GM10248 (cell line): ENCODE results near the gene KCNMA1.

Experiments
- CTCF ChIA-PET: fragments of 300-600 bp; sonication (Branson Sonifier 250); formaldehyde crosslinking; extraction: SDS; loops from one replicate; lab custom pipeline; 2021; ENCODE audit warnings: antibody characterized with exemption; lab: Yijun Ruan, JAX
- POLR2A ChIA-PET: fragments of 350-650 bp; sonication (Branson Sonifier 250); formaldehyde crosslinking; extraction: SDS; loops from one replicate; lab custom pipeline; 2020; ENCODE audit warnings: antibody characterized with exemption; lab: Yijun Ruan, JAX
- DNase-seq: peaks from one replicate; pipeline ENCODE4 v3.0.0; 2012; ENCODE audit errors: extremely low spot score
- CTCF ChIP-seq: IDR thresholded peaks from 2 replicates; pipeline ENCODE4 v1.5.1; 2012; ENCODE audit warnings: mild to moderate bottlenecking, low read depth; ENCODE audit errors: extremely low read depth, missing control alignments, control extremely low read depth

KCNMA1 gene

GRCh38 chr10:77237120-77237519 lies 400.5 kb downstream of the KCNMA1 start:
- ChIA-PET POLR2A (no interaction called here), CTCF (interaction anchor here (0.8 to 2.6 kb wide), 6 partner anchors 11 to 407 kb away, joined by 3 to 11 read pairs (median 3); no protein-coding TSS in a partner anchor)
- TF ChIP-seq CTCF = no peak
- no peak for DNase-seq

GRCh38 chr10:77236700-77237099 lies 400.9 kb downstream of the KCNMA1 start:
- POLR2A ChIA-PET = no interaction called here
- TF ChIP-seq CTCF = no peak
- CTCF ChIA-PET = interaction anchor here (1.0 to 2.6 kb wide), 2 partner anchors 11 to 63 kb away, joined by 3 to 11 read pairs; no protein-coding TSS in a partner anchor
- DNase-seq = no peak

GRCh38 chr10:77236029-77236428 lies 401.6 kb downstream of the KCNMA1 start:
- TF ChIP-seq CTCF = no peak
- CTCF ChIA-PET = interaction anchor here (1.0 to 2.6 kb wide), 2 partner anchors 12 to 62 kb away, joined by 3 to 11 read pairs; no protein-coding TSS in a partner anchor
- no peak for DNase-seq
- POLR2A ChIA-PET = no interaction called here

GRCh38 chr10:77234599-77234998 lies 403.0 kb downstream of the KCNMA1 start:
- no peak for DNase-seq
- CTCF ChIA-PET = interaction anchor here (1.0 to 1.7 kb wide), 3 partner anchors 8 to 60 kb away, joined by 3 to 4 read pairs (median 3); no protein-coding TSS in a partner anchor
- POLR2A ChIA-PET = no interaction called here
- no peak for TF ChIP-seq CTCF

- ChIA-PET POLR2A (no interaction called here), CTCF (no interaction called here)
- no peak for TF ChIP-seq CTCF
- no peak for DNase-seq
Measured at GRCh38 chr10:77233466-77233865, 404.1 kb downstream of the KCNMA1 start.

- ChIA-PET CTCF (interaction anchor here (1.8 kb wide), 1 partner anchor 9 kb away, joined by 5 read pairs; no protein-coding TSS in a partner anchor), POLR2A (no interaction called here)
- DNase-seq = no peak
- TF ChIP-seq CTCF = no peak
Measured at GRCh38 chr10:77231884-77232610, 405.6 kb downstream of the KCNMA1 start.
